Activated CD4-positive, alpha-beta T cell treated with anti-CD3 and anti-CD28 coated beads, Interleukin-2, amount 50 U/mL, for 4 hours (primary cell): ENCODE data around the gene PVALB.

Source experiments
- DNase-seq, 2 experiments: peaks; one replicate each; pipeline ENCODE4 v3.0.0-alpha.2; 2020

Gene PVALB

DNA sequence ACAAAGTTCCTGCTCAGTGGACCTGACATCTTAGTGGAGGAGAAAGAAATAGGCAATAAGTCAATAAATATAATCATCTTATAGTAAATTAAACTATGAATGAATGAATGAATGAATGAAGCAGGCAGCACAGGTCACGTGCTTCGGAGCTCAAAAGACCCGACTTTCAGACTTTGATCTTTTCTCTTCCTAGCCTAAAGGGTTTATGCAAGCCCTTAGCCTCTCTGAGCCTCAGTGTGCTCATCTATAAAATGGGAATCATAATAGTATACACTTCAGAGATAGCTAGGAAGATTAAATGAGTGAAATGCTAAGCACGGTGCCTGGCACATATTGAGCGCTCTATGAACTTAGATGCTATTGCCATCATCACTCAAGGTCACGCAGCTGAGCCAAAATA is 7.5 kb downstream of the PVALB start:
- DNase-seq, result no peak

DNA sequence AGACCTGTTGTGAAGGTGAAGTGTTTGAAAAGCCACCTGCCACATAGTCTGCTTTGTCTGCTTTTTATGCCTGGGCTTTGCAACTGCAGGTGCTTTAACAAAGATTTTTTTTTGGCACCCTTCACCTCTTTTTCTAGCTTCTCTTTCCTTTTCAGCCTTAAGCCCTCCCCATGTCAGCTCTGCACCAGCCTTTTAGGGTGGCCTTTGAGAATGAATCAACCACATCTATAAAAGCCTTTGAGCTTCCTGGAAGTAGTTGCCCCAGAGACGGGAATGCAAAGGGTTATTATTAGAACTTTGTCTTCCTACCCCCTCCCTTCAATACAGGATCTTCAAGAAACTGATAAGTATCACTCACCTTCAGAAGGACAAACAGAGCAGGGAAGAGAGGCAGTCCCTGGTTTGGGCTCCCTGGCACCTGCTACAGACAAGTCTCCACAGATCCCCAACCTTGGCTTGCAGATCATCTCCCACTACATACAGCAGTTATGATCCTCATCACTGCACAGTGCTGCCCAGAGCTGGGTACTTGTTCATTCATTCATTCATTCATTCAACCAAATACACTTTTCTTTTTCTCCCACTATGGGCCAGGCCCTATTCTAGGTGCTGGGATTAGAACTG is 8.0 kb downstream of the PVALB start:
- DNase-seq, result no peak

DNA sequence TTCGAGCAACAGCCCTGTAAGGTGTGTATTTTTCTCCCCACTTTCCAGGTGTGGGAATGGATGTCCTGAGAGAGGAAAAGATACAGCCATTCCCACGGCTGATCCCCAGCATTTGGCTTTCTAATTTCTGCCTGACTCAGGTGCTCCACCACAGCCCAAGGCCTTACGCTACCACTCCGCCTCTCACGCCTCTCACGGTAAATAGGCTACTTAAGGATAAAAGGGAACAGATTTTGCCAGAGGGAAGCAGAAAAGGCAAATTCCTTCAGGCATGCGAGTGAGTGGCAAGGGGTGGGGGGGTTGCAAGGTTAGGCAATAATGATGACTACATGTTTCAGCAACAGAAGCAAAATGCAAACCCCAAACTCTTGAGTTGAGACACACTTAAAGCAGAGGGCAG is 9.2 kb downstream of the PVALB start:
- no peak for DNase-seq

DNA sequence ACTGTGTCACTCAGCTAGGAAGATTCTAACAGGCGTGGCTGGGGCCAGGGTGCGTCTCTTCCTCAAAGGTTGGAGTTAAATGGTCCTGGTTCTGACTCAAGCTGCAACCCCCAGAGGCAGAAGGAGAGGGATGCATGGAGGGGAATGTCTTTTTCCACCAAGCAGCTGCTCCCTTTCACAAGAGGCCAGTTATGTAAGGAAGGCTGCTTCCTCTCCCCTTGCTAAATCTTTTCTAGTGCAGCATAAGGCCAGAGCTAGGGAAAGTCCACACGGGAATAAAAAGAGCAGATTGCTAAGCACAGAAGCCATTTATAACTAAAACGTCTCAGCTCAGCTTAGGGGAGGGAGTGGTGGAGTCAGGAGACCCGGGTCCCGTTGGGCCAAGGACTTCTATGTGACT is 10.0 kb downstream of the PVALB start:
- no peak for DNase-seq

DNA sequence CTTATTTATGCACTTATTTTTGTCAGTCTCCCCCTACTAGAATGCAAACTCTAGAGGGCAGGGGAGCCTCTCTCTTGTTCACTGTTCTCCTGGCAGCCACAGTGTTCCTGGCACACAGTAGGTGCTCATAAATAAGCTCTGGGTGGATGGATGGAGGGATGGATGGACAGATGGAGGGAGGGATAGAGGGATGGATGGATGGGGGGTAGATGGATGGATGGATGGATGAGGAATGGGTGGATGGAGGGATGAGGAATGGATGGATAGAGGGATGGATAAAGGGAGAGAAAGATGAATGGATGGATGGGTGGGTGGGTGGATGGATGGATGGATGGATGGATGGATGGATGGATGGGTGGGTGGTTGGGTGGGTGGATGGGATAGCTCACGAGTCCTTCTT is 13.5 kb downstream of the PVALB start:
- no peak for DNase-seq

DNA sequence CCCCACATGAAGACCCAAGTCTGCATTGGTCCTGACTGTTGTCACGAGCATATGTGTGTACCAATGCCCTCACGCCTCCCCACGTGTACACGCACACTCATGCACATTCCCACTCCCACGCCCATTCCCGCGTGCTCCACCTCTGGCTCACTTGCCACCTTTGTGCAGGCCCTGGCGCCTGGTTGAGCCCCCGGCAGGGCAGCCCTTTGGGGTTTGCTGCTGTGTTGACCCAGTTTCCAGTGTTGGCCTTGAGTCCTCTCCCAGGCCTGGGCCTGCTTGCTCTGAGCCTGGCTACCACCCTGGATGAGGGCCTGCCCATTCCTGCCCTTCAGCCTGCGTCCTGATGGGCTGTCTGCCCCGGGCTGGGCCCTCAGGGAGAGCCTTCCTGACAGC is 18.2 kb downstream of the PVALB start:
- no peak for DNase-seq

DNA sequence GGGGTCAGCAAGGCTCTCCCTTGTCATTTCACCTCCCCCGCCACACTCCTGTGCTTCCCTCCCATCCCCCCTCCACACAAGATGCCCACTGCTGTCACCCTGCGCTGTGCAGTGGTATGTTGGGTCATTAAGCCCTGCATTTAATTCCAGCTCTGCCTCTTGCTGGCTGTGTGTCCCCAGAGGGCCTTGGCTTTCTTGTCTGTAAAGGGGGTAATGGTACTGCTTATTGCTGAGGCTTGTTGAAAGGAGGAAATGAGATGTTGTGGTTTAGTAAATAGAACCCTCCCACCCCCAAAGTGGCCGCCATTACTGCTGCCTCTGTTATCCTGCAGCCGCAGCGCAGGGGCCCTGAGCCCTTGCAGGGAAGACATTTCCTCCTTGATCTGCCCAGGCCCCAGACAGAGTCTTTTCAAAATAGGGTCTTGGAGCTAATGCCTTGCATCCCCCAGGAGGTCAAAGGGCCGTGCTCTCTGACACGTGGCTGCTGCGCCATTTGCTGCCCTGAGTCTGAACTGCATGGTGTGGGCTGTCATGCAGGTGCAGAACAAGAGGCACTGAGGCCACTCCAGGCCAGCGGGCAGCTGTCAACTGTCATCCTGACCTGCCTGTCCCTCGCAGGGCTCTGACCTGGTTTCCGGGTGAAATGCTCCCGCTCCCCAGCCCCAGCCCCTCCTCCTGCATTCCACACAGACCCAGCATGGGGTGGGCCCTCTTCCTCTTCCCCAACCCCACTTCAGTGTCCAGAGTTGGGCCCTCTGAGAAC is 18.7 kb downstream of the PVALB start:
- DNase-seq, result no peak

DNA sequence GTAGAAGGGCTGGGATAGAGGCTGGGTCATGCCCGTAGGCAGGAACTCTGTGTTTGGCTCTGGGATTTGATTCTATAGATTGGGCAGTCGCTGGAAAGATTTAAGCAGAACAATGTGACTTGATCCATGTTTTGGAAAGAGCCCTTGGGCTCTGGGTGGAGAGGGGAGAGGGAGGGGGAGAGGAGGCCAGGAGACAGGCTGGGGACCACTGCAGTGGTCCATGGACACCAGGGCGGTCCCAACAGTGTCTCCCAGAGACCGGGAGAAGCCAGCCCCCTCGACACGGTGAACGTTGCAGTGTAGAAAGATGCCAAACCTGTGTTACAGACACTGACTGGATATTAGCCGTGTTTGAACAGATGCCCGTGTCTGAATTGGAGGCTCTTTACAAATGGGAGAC is 19.5 kb downstream of the PVALB start:
- no peak for DNase-seq

DNA sequence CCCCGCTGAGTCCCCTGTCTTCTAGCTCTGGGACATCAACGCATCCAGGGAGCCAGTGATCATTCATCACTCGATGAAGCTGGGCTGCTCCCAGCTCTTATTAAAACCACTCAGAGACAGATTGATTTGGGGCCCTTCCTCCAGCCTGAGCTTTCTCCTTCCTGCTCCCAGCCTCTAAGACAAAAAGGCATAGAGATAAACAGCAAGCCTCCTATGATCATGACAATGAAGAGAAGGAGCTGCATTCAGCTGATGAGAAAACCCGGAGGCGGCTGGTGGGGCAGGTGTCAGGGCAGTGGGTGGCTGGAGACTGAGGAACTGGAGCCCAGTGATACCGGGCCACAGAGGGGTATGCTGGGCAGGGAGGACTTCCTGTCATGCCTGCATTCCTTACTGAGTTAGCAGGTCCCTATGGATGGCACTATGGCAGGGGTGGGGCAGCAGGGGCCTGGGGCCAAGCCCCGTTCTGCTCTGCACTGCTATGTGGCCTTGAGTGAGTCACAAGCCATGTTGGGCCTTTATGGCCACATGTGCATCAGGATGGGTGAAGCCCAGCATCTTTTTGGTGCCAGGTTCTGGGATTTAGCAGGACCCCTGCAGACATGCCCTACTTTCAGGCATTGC is 20.2 kb downstream of the PVALB start:
- no peak for DNase-seq

DNA sequence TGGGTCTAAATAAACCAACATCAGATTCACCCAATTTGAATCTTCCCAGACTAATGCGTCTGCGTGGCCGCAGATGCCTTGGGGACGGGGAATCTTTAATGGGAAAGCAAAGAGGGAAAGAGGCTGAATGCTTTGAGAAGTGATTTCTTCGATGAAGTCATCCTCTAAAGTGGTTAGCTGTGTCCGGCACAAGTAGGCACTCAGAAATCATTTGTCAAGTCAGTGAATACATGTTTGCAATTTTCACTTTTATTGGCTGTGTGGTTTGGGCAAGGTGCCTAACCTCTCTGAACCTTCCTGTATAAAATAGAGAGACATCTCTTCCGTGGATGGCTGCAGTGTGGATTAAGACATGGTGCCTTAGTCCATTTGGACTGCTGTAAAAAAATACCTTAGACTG is 21.2 kb downstream of the PVALB start:
- no peak for DNase-seq

DNA sequence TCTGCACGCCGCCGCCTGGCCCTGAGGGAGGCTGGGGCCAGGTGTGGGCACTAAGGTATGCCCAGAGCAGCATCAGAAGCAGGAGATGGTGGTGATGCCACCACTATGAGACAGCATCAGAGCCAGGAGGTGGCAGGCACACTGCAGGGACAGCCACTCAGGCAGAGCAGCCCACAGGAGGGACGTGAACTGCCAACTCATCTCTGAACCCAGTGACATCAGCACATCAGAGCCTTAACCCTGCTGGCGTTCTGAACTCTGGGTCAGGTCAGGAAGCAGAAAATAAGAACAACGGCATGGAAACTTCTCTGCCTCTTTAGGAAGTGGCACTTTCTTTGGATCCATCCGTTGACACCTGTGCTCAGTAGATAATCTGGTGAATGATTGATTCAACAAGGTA is 26.2 kb downstream of the PVALB start:
- DNase-seq, result no peak

DNA sequence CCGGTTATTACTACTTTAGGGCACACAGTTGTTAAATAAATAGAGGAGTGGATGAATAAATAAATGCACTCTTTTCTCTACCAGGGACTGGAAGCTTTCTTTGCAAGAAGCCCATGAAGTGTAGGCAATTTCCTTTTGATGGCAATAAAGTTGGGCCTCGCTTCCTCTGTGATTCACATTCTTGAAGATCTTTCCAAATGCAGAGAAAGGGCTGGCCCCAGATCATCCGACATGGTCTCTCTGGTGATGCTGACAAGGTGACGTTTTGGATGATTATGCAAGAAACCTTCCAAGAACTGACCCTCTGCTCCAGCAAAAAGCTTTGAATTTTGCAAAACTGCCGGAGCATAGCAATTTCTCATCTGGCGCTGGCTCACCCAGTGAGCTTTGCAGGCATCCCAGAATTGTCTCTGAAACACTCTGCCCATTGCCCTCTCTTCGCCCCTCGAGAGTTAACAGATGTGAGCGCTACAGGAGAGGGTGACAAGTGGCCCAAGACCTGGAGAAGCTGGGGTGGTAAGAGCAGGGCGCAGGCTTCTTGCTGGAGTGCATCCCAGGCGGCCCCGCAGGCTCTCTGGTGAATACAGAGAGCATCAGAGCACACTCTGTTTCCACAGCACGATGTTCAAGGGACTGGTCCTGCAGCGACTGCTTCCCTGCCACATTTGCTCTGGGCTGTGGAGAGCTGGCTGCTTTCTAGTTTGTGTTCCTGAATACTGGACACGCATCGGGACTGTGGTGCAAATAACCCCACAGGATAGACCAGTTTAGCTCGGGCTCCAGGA is 29.4 kb downstream of the PVALB start:
- DNase-seq, result no peak

DNA sequence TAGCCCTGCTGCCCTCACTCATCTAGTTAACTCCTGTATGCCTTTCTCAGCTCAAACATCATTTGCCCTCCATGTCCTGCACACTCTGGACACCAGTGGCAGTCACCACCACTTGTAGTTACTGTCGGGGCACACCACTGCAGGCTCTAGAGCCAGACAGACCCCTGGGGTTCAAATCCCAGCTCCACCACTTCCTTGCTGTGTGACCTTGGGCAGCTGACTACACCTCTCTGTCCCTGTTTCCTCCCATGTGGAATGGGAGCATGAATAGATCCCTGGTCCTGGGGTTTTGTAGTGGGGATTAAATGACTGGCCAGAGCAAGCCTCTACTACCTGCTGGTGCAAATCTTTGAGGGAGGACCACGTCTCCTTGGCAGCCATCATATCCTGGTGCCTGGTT is 33.1 kb downstream of the PVALB start:
- no peak for DNase-seq

DNA sequence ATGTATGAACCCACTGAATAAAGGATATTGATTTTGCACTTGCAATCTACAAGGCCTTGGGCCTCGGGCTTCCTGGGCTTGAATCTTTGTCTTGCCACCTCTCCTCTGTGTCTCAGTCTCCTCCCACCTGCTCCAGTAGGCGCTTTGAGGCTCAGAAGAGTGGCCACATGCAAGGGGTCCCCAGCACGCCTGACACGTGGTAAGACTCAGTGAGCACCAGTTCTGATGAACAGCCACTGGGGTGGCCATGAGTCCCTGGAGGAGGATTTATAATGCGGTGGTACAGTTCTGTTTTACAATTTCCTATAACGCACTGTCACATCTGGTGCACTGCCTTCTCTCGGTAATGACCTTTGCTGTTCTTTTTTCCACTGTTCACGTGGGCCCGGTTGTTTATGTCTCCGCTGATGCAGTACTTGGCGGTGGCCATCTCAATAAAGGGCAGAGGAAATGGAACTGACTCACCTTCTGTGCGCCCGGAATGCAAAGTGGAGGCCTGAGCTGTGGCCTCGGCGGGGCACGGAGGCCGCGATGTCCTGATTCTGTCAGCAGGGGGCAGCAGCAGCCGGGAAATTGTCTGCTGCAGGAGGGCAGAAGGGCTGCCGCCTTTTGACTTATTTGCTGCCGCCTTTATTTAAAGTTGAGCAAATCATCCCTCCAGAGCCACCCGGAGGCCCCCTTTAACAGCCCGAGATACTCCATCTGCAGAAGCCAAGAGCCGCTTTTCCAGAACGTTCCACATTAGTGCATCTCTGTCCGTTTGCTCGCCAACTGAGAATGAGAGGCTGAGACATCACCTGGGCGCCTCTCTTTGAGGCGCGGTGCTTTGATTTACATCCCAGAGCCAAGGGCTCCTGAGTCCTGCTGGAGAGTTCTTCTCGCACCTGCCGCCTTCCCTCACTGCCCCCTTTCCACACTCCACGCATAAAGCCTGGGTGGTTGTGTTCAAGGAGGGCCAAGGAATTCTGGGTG is 34.9 kb downstream of the PVALB start:
- DNase-seq, result peak; percentile 86 to 90

DNA sequence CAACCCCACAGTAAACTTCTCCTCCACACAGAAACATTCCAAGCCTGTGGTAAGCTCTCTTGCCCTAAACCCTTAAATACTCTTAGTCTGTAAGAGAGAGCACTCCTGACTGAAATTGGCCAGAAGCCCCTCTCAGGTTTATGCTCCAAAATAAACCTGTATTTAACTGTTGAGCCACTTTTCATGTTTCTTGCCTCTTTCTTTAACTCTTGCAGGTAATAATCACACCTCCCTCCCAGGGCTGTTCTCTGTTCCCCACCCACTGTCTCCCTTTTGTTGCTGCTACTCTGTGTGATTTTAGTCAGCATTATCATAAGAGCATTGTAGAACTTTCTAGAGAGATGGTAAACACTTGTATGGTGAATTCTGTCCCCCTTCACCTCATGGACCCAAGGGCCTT is 38.8 kb downstream of the PVALB start:
- DNase-seq, result no peak

DNA sequence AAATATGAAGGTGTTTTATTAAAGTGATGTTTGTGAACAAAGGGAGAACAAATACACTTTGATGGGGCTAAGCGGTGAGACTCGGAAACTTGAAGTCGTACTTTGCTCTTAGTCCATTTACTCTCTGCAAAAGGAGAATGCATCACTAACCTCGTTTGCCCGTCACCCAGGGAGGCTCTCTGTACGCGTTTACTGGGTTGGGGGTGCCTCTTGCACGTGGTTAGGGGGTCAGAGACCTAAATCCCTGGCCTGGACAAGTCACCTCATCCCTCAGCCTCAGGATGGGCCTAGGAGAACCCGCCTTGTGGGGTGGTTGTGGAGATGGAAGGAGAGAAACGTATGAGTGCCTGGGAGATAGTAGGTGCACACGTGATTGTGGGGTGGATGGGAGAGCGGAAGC is 40.1 kb downstream of the PVALB start:
- DNase-seq, result no peak

DNA sequence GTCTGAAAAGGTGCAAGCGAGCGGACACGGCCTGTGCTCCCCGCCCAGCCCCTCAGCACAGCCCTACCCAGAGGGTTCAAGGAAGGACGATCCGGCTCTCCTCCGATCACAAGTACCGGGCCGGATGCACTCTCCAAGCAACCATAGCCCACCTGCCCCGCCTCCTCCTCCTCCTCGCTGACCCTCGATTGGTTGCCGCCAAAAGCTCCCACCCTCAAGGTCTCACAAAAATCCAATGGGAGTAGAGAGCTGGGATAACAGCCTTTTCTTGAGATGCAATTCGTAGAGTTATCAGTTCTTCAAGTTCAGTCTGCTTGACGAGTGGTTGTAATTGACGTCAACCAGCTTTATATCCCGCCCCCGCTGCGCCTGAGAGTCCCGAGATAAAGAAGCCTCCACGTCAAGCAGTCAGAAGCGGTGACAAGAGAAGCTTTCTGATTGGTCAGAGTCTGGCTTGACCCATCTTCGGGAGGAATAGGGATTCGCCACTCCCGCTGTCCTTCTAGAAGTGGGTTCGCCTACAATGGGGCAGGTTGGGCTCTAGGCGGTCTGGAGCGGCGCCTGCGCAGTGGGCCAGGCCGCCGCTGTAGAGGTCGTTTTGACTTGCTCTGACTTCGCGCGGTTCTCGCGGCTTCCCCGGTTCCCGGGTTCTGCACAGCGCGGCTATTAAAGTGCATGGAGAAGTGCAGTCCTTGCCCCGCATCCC is 40.7 kb downstream of the PVALB start, which contains the start of gene IFT27:
IFT27 (minus strand) TSS at position 156 of the 706 bp plus-strand sequence. CDS start 412 bp downstream, outside the sequence.
- peak; percentile 97 for DNase-seq

DNA sequence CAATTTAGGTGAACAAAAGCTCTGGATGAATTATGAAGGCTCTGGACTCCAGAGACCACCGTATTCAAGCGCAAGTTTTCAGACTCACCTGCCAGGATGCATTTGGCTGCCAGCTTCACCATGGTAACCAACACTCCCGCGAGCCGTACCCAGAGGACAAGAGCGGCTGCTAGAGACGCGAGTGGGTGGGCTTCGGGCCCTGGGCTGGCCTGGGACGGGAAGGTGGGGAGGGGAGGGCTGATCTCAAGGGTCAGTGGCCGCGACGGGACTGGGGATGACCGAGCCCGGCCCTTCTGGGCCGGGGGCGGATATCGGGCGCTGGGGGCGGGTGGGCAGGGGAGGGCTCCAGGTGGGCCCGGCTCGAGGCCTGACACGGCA is 41.3 kb downstream of the PVALB start:
- peak; percentile 14 to 21 for DNase-seq

DNA sequence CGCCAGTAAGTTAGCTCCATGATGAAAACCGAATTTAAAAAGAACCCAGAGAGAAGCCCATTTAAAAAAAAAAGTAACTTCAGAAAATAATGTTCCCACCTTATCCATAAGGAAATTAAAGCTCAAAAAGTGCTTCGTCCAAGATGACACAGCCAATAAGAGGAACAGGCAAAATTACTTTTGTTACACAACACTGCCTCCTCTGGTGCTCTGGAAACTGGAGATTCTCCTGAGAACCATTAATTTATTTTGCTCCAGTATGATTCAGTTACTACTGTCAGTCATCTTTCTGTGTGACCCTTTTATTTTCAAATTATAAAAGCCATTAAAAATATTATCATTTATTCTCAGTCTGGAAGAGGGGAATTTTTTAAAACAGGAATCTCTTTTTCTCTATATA is 42.9 kb downstream of the PVALB start:
- no peak for DNase-seq

DNA sequence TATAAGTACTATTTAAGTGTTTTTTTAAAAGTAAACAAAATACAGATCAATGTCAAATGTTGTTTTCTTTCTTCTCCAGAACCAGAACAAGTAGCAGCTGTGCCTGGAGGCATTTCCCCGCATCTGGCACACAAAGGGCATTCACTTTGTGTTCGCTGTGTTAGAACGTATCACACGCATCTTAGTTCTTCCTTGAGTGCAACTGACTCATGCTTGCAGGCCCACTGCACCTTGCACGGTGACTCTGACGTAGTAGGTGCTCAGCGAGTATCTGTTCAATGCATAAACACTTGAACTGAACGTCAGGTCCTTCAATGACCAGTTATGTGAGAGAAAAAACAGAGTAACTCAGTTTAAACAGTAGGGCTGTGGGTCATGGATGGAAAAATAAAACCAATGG is 44.4 kb downstream of the PVALB start:
- DNase-seq, result no peak

DNA sequence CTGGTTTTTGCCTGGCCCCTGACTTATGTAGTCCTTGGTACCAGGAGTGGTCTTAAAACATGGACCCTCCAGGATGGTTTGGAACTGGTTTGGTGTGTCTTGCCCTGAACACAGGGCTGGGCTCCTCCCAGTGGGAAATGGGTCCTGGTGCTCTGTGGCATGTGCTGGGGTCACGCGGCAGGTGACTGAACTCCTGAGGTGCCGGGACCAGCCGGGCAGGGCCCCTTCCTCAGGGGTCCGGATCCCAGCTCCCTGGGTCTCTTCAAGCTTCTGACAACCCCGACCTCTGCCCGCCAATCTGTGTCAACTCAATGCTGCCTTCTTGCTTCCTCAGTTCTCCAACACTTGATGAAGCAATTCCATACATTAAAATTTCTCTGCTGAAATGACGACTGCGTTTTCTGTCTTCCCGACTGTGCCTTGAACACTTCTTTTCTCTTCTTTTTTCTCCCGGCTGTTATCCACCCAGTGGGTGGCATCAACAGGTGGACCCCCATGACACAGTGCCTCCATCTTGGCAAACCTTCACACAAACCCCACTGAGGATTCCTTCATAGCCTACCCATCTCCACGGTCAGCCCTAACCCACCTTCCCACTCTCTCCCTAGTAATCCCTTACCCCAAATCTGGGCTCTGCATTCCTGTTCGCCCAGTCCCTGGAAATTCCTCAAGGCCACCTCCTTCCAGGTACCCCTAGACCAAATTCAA is 45.3 kb downstream of the PVALB start:
- no peak for DNase-seq
